Loucy (cell line): ENCODE results near the gene TANGO2.

ENCODE experiments used
- H2AFZ ChIP-seq: fragments of 200-600 bp; sonication (generic); 2 replicates; pipeline ENCODE4 v1.6.0; 2016; ENCODE audit warnings: antibody characterized with exemption, mild to moderate bottlenecking, low read length, moderate library complexity
- H3F3A ChIP-seq: fragments of 200-600 bp; 2 replicates; pipeline ENCODE4 v1.6.0; 2016; ENCODE audit warnings: antibody characterized with exemption, low read depth, mild to moderate bottlenecking
- H3K27me3 ChIP-seq: fragments of 200-600 bp; sonication (generic); 2 replicates; pipeline ENCODE4 v1.6.1; 2014; ENCODE audit warnings: low read length, mild to moderate bottlenecking; ENCODE audit not compliant: insufficient read depth, poor library complexity, severe bottlenecking
- H3K36me3 ChIP-seq: fragments of 200-600 bp; sonication (generic); 2 replicates; pipeline ENCODE4 v1.6.1; 2016; ENCODE audit warnings: low read length; ENCODE audit not compliant: insufficient read depth
- H3K4me1 ChIP-seq: fragments of 200-600 bp; sonication (generic); 2 replicates; pipeline ENCODE4 v1.5.1; 2014; ENCODE audit warnings: low read length, mild to moderate bottlenecking; ENCODE audit not compliant: insufficient read depth, poor library complexity, severe bottlenecking
- H3K4me2 ChIP-seq: fragments of 200-600 bp; sonication (generic); 2 replicates; pipeline ENCODE4 v1.6.0; 2014; ENCODE audit warnings: antibody characterized with exemption, low read length, low read depth, mild to moderate bottlenecking; ENCODE audit not compliant: poor library complexity, severe bottlenecking
- H3K4me3 ChIP-seq: fragments of 200-600 bp; sonication (generic); 2 replicates; pipeline ENCODE4 v1.5.1; 2014; ENCODE audit warnings: low read length, mild to moderate bottlenecking, mixed read lengths; ENCODE audit not compliant: poor library complexity, severe bottlenecking
- H3K79me2 ChIP-seq: fragments of 200-600 bp; sonication (generic); 2 replicates; pipeline ENCODE4 v1.6.1; 2014; ENCODE audit warnings: low read length; ENCODE audit not compliant: insufficient read depth
- H3K9ac ChIP-seq: fragments of 200-600 bp; sonication (generic); 2 replicates; pipeline ENCODE4 v1.6.0; 2014; ENCODE audit warnings: mild to moderate bottlenecking, low read depth, low read length, moderate library complexity; ENCODE audit not compliant: poor library complexity, severe bottlenecking
- H3K9me2 ChIP-seq: fragments of 200-600 bp; sonication (generic); replicated peaks from 2 replicates; pipeline ENCODE4 v1.6.1; 2016; ENCODE audit warnings: low read depth, low read length, mixed read lengths
- H3K9me3 ChIP-seq: fragments of 200-600 bp; sonication (generic); 2 replicates; pipeline ENCODE4 v1.6.1; 2014; ENCODE audit warnings: mild to moderate bottlenecking, antibody characterized with exemption, low read length, low read depth; ENCODE audit not compliant: insufficient read depth
- H4K20me1 ChIP-seq: fragments of 200-600 bp; sonication (generic); 2 replicates; pipeline ENCODE4 v1.6.0; 2014; ENCODE audit warnings: antibody characterized with exemption, low read length, mild to moderate bottlenecking; ENCODE audit not compliant: insufficient read depth, poor library complexity, severe bottlenecking
- CTCF ChIP-seq: fragments of 200-600 bp; sonication (generic); conservative IDR thresholded peaks from 2 replicates; pipeline ENCODE4 v1.5.1; 2014; ENCODE audit warnings: mild to moderate bottlenecking, antibody characterized with exemption, low read length
- EZH2phosphoT487 ChIP-seq: fragments of 200-600 bp; IDR thresholded peaks from 2 replicates; pipeline ENCODE4 v1.6.1; 2018; ENCODE audit warnings: antibody characterized with exemption, mild to moderate bottlenecking, moderate library complexity, borderline replicate concordance

Gene TANGO2

DNA sequence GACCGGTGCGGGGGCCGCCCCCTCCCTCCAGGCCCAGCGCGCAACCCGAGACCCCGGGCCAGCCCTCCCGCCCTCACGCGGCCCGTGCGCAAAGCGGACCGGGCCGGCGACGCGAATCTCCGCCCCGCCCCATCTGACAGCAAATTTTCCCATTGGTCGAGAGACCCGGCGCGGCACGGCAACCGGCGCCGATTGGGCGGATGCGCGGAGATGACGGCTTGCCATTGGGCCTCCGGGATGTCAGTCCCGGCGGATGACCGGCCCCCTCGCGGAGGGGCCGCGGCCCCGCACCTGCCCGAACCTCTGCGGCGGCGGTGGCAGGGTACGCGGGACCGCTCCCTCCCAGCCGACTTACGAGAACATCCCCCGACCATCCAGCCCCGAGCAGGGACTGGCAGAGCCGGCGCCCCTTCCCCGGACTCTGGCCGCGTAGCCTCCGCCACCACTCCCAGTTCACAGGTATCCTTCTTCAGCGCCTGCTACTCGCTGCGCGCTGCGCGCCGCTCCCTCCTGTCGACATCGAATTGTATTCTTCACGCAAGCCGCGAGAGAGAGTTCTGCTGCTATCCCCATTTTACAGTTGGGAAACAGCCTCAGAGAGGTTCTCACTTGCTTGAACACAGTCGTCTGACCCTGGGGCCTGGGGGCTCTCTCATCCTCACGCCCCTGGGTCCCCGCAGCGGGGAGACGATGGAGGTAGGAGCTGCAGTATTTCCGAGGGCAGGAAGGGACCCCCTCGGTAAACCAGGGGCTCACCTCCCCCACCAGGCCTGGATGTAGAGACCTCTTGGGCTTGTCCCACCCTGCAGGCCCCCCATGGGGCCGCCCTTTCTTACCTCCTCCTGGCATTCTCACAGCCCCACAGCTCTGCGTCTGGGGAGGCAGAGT, 3.9 kb upstream of the TANGO2 start, which contains the start of gene ARVCF:
Gene ARVCF, minus strand, starts transcription at position 90 of the 888 bp plus-strand sequence. CDS start 26,029 bp downstream, outside the sequence.
- no peaks in the 10 kb centered on the region for H3K9me2 ChIP-seq
- H2AFZ ChIP-seq = peak within 1 kb of the TSS; percentile 91
- no peaks in the 10 kb centered on the region for H3K9me3 ChIP-seq
- peaks cover 19% of the 10 kb centered on the region for H3K27me3 ChIP-seq
- peak within 1 kb of the TSS; percentile 73 for H3K4me3 ChIP-seq
- peak within 1 kb of the TSS; percentile 82 for H3K4me2 ChIP-seq
- H3K79me2 ChIP-seq = peaks cover 10% of the 10 kb centered on the region
- no peaks in the 10 kb centered on the region for H3F3A ChIP-seq
- peak within 1 kb of the TSS; percentile 31 for H3K9ac ChIP-seq
- H3K36me3 ChIP-seq = no peaks in the 10 kb centered on the region
- peaks cover 8% of the 10 kb centered on the region for H4K20me1 ChIP-seq
- H3K4me1 ChIP-seq = peaks cover 19% of the 10 kb centered on the region
- TF ChIP-seq CTCF (no peak), EZH2phosphoT487 (no peak)

- H3K9me2 ChIP-seq = no peaks in the 10 kb centered on the region
- no peak overlapping the region for H2AFZ ChIP-seq
- peaks cover 25% of the 10 kb centered on the region for H3K4me1 ChIP-seq
- H3F3A ChIP-seq = no peaks in the 10 kb centered on the region
- no peak for TF ChIP-seq EZH2phosphoT487
- no peak for TF ChIP-seq CTCF
- H3K4me2 ChIP-seq = peak overlapping the region; percentile 82
- H3K79me2 ChIP-seq = peaks cover 16% of the 10 kb centered on the region
- no peak overlapping the region for H3K4me3 ChIP-seq
- no peaks in the 10 kb centered on the region for H3K9me3 ChIP-seq
- H3K27me3 ChIP-seq = peaks cover 19% of the 10 kb centered on the region
- no peaks in the 10 kb centered on the region for H3K36me3 ChIP-seq
- H4K20me1 ChIP-seq = peaks cover 10% of the 10 kb centered on the region
- H3K9ac ChIP-seq = no peak overlapping the region
Observed at GRCh38 chr22:20017622-20017958, 3.3 kb upstream of the TANGO2 start.

- Histone ChIP-seq H3K4me3 (no peak overlapping the region), H3K4me1 (peaks cover 28% of the 10 kb centered on the region), H3K9me2 (no peaks in the 10 kb centered on the region), H3K9ac (no peak overlapping the region), H2AFZ (no peak overlapping the region), H3K79me2 (peaks cover 20% of the 10 kb centered on the region), H3K4me2 (no peak overlapping the region), H3F3A (no peaks in the 10 kb centered on the region), H3K36me3 (no peaks in the 10 kb centered on the region), H3K9me3 (no peaks in the 10 kb centered on the region), H4K20me1 (peaks cover 10% of the 10 kb centered on the region), H3K27me3 (peaks cover 19% of the 10 kb centered on the region)
- no peak for TF ChIP-seq CTCF
- no peak for TF ChIP-seq EZH2phosphoT487
Observed at GRCh38 chr22:20018001-20018400, 2.9 kb upstream of the TANGO2 start.
